ENCODE data around the gene RAE1. TPM values are rescaled to one million over a fixed set of nuclear protein-coding genes. Genes with fewer than 3 reads are reported as not detected.

RAE1 gene
- total and polyA plus RNA-seq, 2 of the 8 experiments (the other 6 are each of a cell fraction or from before 2014, with no cell fraction given), result 35.9 to 44.9 TPM

- TF ChIP-seq CTBP2 (IDR thresholded peaks at IDR 0.05; ENCODE audit: borderline replicate concordance, insufficient read depth, insufficient read length, low read length), result no peak
- TF ChIP-seq ATF3 (IDR thresholded peaks at IDR 0.05; ENCODE audit: insufficient read depth, low read depth, low read length), result no peak
- no peak for TF ChIP-seq EGR1 (IDR thresholded peaks at IDR 0.05; ENCODE audit: borderline replicate concordance, low read depth, low read length)
- no peak for TF ChIP-seq EP300 (IDR thresholded peaks at IDR 0.05; ENCODE audit: borderline replicate concordance in 1 of 2, low read depth in 2 of 2, low read length in 2 of 2)
Measured at GRCh38 chr20:57401565-57401918, 50.5 kb downstream of the RAE1 start (continued).

All from H1 (cell line).